ENCODE results near the gene RAI1.

- TF ChIP-seq CTCF (conservative IDR thresholded peaks at IDR 0.05; ENCODE audit: low read length) (no peak), EZH2phosphoT487 (IDR thresholded peaks at IDR 0.05; ENCODE audit: borderline replicate concordance, low read depth, low read length) (no peak)
These were observed 70.3 kb downstream of the RAI1 start for GRCh38 chr17:17751489-17752088.

Data from OCI-LY7 (cell line).